G401.6 (cell line): ENCODE data around the gene GHRL.

ENCODE experiments used
- FAIRE-seq: peaks from 2 replicates; lab custom pipeline; 2012; peaks lifted over from hg19 to GRCh38; lab: Jason Lieb, UNC

The GHRL gene

DNA sequence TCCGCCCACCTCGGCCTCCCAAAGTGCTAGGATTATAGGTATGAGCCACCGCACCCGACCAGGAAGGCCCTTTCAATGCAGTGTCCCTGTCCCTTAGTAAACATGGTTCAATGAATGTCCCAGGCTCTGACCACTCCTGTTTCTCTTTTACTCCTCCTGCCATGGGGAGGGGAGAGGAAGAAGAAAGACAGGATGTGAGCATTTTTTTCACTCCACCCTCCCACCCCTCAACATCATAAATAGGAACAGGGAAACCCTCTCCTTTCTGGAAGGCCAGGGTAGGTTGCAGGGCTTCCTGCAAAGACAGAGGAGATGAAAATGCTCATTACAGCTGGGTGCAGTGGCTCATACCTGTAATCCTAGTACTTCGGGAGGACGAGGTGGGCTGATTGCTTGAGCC lies 51.9 kb downstream of the GHRL start:
- FAIRE-seq: no peak

DNA sequence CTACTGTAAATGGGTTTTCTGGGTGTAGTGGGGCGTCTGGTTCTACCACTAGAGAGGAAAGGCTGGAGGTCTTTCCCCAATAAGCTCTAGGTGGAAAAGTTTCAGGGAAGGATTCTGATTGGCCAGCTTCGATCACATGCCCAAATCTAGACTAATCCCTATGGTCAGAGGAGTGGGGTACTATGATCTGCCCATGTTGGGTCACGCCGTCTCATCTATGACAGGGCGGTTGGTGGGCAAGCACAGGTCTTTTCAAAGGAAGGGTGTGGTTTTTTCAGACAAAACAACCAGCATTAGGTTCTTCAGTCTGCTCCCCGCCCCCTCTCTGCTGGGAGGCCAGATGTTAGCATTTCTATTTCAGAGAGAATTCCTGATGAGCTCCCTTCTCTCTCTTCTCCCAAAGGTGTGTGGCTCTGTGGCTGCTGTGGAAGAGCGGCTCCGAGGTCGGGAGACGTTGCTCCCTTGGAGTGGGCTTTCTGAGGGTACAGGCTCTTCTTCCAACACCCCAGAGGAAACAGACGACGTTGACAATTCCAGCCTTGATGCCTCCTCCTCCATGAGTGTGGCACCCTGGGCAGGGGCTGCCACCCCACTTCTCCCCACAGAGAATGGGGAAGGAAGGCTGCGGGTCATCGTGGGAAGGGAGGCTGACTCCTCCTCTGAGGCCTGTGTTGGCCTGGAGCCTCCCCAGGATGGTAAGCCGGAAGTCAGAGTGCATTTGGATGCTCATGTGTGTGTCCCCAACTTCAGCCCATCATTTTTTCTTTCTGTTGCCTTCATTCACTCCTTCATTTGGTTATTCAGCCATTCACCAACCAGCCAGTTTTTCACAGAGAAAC lies 54.2 kb downstream of the GHRL start:
- no peak for FAIRE-seq
